GM12874 (cell line): Measurements from ENCODE around the gene TOP1.

Source experiments
- TF ChIP-seq, protein P1 (sequence below): IDR thresholded peaks from 2 replicates; pipeline ENCODE4 v1.5.1; 2011; ENCODE audit warnings: low read depth, mild to moderate bottlenecking, control low read depth, low read length, moderate library complexity; ENCODE audit not compliant: insufficient read depth

The TOP1 gene

DNA sequence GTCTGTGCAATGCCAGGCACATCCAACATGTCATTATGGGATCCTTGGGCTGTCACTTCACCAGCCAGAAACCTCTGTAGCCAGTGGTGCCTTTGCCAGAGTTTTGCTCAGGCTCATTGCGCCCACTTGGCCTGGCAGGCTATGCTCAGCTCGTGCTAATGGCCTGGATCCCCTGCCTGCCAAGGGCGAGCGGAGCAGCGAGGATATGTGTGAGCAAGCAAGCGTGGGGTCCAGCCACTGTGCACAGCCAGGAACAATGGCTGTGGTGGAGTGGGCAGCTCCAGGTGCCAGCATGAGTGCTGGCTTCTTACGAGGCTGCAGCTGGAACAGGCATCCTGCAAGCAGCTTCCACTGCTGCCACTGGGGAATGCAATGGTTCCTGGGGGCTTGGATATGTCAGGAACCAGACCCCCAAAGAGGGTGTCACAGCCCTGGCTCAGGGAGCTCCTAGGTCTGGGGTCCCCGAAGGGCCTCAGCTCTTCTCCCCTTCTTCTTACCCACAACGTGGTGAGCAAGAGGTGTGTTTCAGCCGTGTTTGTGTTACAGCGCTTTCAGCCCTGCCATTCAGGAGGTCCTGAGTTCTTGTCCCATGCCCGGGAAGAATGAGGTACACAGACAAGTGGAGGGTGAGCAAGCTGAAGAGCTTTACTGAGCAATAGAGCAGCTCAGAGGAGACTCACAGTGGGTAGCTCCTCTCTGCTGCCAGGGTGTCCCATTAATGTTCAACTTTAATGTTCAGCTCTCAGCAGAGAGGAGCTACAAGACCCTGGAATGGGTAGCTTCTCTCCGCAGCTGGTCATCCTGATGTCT, 22.3 kb upstream of the TOP1 start:
- TF ChIP-seq, protein P1, sequence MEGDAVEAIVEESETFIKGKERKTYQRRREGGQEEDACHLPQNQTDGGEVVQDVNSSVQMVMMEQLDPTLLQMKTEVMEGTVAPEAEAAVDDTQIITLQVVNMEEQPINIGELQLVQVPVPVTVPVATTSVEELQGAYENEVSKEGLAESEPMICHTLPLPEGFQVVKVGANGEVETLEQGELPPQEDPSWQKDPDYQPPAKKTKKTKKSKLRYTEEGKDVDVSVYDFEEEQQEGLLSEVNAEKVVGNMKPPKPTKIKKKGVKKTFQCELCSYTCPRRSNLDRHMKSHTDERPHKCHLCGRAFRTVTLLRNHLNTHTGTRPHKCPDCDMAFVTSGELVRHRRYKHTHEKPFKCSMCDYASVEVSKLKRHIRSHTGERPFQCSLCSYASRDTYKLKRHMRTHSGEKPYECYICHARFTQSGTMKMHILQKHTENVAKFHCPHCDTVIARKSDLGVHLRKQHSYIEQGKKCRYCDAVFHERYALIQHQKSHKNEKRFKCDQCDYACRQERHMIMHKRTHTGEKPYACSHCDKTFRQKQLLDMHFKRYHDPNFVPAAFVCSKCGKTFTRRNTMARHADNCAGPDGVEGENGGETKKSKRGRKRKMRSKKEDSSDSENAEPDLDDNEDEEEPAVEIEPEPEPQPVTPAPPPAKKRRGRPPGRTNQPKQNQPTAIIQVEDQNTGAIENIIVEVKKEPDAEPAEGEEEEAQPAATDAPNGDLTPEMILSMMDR: no peak

DNA sequence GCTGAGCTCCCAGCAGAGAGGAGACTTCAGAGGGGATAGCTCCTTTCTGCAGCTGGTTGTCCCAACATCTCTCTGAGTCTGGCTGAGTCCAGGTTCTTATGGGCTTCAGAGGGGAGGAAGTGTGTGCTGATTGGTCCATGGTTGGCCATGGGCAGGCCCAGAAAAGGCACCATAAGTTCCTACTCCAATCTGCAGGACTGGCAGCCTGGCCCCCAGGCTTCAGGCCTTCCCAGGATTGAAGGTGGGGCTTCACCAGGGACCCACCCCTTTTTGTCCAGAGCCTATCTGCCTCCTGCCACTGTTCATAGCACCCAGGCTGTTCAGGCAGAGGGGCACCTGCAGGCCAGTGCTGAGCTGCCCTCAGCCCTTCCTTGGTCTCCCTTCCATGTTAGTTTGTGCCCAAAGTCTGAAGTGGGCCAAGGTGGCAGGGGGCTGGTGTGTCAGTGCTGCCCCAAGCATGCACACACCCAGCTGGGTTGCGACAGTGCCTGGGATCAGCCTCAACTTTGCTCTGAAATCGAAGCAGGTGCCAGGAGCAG, 21.6 kb upstream of the TOP1 start:
- TF ChIP-seq, protein P1: no peak

DNA sequence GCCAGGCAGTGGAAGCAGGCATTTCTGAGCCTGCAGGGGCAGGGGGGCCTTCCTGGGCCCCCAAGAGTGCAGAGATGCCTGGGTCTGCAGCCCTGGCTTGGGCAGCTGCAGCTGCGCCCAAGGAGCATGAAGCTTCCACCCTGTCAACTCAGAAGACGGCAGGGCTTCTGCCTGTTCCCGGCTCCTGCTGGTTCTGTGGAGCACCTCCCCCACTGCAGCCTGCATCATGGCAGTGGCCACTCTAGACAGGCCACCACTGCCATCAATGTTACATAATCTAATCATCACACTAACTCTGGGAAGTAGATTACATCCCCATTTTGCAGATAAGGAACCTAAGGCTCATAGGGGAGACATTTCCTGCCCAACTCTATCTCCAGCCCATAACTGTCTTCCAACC, 21.1 kb upstream of the TOP1 start:
- TF ChIP-seq, protein P1: no peak

DNA sequence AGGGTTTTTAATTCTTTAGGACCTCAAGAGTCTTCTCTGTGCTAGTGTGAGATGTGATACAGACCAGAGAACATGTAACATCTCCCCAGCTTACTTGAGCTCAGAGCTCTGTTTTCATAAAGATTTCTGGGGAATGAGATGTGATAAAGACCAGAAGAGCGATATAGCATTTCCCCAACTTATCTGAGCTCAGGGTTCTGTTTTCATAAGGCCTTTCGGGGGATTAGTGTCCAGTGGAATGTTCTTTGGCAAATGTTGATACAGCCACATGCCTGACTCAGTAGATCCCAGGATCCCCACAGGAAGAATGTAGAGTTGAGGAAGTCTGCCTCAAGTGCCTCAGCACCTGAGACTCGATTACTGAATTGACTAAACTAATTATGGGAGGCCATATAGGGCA, 18.7 kb upstream of the TOP1 start:
- TF ChIP-seq, protein P1: no peak

DNA sequence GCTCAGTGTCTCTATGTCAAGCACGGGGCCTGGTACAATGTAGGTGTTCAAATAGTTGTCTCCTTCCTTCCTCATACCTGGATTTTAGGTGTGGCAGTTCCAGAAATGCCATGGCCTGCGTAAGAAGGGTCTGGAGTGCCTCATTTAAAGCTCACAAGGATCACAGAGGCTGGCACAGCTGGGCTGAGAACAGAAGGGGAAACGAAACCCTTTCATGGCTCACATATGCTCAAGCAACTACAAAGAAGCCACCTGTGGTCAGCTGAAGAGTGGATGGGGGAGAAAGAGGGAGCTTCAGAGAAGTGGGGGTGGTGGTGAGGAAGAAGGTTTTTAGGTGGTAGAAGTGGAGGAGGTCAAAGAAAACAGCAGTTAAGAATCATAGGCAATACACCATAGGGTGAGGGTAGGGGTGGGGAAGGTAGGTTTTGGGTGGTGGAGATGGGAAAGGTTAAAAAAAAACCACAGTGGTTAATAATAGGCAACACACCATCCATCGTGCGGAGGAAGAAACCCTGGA, 17.0 kb upstream of the TOP1 start:
- TF ChIP-seq, protein P1: no peak

DNA sequence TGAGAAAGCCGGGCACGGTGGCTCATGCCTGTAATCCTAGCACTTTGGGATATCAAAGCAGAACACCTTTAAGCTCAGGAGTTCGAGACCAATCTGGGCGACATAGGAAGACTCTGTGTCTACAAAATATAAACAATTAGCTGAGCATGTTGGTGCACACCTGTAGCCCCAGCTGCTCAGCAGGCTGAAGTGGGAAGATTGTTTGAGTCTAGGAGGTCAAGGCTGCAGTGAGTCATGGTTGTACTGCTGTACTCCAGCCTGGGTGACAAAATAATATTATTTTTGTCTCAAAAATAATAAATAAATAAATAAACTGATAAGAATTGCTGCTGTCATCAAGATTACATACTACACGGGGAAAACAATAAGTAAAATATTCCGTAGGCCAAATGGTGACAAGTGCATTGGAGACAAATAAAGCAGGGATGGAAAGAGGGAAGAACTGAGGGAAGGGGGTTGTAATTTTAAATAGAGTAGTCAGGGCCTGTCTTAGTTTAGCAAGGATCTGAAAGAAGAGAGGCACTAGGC, 14.0 kb upstream of the TOP1 start:
- TF ChIP-seq, protein P1: no peak

DNA sequence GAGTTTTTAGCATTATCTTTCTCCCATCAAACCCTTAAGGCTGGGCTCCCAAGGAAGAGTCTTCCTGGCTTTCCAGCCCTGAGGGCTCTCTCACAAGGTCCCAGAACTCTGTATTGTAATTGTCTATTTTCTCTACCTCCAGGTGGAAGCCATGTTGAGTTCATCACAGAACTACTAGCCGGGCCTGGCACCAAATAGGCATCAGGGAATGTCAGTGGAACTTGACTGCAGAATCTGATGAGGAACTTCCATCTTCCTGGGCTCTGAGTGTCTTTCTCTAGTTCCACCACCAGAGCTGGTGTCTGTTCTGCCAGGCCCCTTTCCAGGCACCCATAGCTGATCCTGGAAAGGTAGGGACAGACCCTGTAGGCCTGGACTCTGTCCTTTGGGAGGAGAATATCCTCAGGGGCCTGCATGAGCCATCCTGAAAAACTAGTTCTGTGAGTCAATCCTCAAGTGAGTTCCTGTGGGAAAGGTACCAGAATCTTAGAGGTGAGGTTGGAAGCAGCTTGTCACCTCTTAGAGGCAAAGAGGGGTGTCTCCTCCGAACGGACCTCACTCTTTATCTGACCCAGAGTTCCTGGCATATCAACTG, 11.1 kb upstream of the TOP1 start:
- TF ChIP-seq, protein P1: no peak
